Measurements from ENCODE around the gene RDH12. TPM values are rescaled to one million over a fixed set of nuclear protein-coding genes. Genes with fewer than 3 reads are reported as not detected.

RDH12 gene
- total RNA-seq, 1 experiment from 2014 or later: 0.27 TPM

DNA sequence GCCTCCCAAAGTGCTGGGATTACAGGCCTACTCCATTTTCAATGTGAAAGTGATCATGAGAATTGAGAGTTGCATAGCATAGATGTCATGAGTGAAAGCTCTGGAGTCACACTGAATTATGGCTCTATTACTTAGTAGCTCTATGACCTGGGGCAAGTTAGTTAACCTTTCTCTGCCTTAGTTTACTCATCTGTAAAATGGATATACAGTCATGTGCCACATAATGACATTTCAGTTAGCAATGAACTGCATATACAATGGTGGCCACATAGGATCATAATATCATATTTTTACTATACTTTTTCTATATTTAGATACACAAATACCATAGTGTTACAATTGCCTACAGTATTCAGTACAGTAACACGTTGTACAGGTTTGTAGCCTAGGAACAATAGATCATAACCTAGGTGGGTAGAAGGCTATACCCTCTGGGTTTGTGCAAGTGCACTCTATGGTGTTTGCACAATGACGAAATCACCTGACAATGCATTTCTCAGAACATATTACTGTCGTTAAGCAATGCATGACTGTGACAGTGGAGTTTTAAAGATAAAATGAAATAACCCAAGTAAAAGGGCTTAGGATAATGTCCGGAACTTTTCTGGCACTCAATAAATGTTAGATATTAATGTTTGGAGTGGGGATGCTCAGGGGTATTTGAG, 61.6 kb downstream of the RDH12 start:
- Histone ChIP-seq H3K36me3 (ENCODE audit: control insufficient read depth in 1 of 2, insufficient read depth in 2 of 2, low read length in 2 of 2) (0 out of 4 replicates have a peak, but pooled peaks cover 0 to 3% of the 10 kb centered on the region in 2 experiments), H2AFZ (ENCODE audit: low read depth, low read length, poor library complexity, severe bottlenecking) (no peak overlapping the region), H3K4me2 (ENCODE audit: low read length) (no peak overlapping the region), H3K4me1 (ENCODE audit: control insufficient read depth in 1 of 2, insufficient read depth in 2 of 2, low read length in 2 of 2) (no peaks in the 10 kb centered on the region), H3K27me3 (ENCODE audit: insufficient read depth, low read length) (no peaks in the 10 kb centered on the region), H3K79me2 (ENCODE audit: insufficient read depth, low read length) (no peaks in the 10 kb centered on the region), H3K9me2 (ENCODE audit: insufficient read depth) (no peaks in the 10 kb centered on the region), H3K4me3 (replicated peaks in 1 of 2; ENCODE audit: low read depth in 1 of 2, low read length in 2 of 2) (no peak overlapping the region), H4K20me1 (ENCODE audit: insufficient read depth) (no peaks in the 10 kb centered on the region), H3K27ac (ENCODE audit: low read depth, low read length) (no peak overlapping the region), H3K9me3 (ENCODE audit: control insufficient read depth in 1 of 2, insufficient read depth in 1 of 2, low read depth in 1 of 2, low read length in 2 of 2) (no peaks in the 10 kb centered on the region), H3K9ac (ENCODE audit: low read length) (no peak overlapping the region)
- intact Hi-C loops (cut with micrococcal nuclease): no loop called here
- ChIA-PET RAD21 (ENCODE audit: low non-redundant PET in 1 of 2, low total read pairs in 2 of 2, uncharacterized antibody in 2 of 2, unreplicated experiment in 2 of 2) (no interaction called here), POLR2A (no interaction called here), CTCF (no interaction called here)
- ATAC-seq: no peak
- DNase-seq (ENCODE audit: low read depth, low spot score): no peak
- no TSS peak for BruUV-seq (replicated peaks)
- TF ChIP-seq EGR1 (IDR thresholded peaks at IDR 0.05; ENCODE audit: low read depth) (no peak), POLR2A (IDR thresholded peaks at IDR 0.05; ENCODE audit: borderline replicate concordance, extremely low read depth, insufficient read depth, insufficient read length) (no peak), ELF1 (IDR thresholded peaks at IDR 0.05; ENCODE audit: borderline replicate concordance, low read depth) (no peak), POLR2AphosphoS5 (IDR thresholded peaks at IDR 0.05; ENCODE audit: low read depth, low read length) (no peak), SP1 (IDR thresholded peaks at IDR 0.05; ENCODE audit: low read depth) (no peak), ZNF274 (IDR thresholded peaks at IDR 0.05; ENCODE audit: low read depth, low read length) (no peak), FOSL1 (IDR thresholded peaks at IDR 0.05; ENCODE audit: low read depth) (no peak), EZH2phosphoT487 (IDR thresholded peaks at IDR 0.05; ENCODE audit: borderline replicate concordance) (no peak), ZFX (IDR thresholded peaks at IDR 0.05) (no peak), CEBPB (IDR thresholded peaks at IDR 0.05; ENCODE audit: low read depth) (no peak), YY1 (IDR thresholded peaks at IDR 0.05; ENCODE audit: extremely low read depth, insufficient replicate concordance, low read depth, low read length) (no peak)
- TF ChIP-seq, protein P1, sequence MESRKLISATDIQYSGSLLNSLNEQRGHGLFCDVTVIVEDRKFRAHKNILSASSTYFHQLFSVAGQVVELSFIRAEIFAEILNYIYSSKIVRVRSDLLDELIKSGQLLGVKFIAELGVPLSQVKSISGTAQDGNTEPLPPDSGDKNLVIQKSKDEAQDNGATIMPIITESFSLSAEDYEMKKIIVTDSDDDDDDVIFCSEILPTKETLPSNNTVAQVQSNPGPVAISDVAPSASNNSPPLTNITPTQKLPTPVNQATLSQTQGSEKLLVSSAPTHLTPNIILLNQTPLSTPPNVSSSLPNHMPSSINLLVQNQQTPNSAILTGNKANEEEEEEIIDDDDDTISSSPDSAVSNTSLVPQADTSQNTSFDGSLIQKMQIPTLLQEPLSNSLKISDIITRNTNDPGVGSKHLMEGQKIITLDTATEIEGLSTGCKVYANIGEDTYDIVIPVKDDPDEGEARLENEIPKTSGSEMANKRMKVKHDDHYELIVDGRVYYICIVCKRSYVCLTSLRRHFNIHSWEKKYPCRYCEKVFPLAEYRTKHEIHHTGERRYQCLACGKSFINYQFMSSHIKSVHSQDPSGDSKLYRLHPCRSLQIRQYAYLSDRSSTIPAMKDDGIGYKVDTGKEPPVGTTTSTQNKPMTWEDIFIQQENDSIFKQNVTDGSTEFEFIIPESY (IDR thresholded peaks at IDR 0.05; ENCODE audit: extremely low read depth, insufficient replicate concordance, low read length): no peak
- TF ChIP-seq, protein P2, sequence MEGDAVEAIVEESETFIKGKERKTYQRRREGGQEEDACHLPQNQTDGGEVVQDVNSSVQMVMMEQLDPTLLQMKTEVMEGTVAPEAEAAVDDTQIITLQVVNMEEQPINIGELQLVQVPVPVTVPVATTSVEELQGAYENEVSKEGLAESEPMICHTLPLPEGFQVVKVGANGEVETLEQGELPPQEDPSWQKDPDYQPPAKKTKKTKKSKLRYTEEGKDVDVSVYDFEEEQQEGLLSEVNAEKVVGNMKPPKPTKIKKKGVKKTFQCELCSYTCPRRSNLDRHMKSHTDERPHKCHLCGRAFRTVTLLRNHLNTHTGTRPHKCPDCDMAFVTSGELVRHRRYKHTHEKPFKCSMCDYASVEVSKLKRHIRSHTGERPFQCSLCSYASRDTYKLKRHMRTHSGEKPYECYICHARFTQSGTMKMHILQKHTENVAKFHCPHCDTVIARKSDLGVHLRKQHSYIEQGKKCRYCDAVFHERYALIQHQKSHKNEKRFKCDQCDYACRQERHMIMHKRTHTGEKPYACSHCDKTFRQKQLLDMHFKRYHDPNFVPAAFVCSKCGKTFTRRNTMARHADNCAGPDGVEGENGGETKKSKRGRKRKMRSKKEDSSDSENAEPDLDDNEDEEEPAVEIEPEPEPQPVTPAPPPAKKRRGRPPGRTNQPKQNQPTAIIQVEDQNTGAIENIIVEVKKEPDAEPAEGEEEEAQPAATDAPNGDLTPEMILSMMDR (IDR thresholded peaks at IDR 0.05 in 2 of 3, conservative IDR thresholded peaks at IDR 0.05 in 1 of 3; ENCODE audit: borderline replicate concordance in 1 of 3, insufficient read depth in 1 of 3, low read depth in 2 of 3, low read length in 2 of 3): no peak
